MCF 10A (cell line): ENCODE measurements around the gene RASA1. TPM values are rescaled to one million over a fixed set of nuclear protein-coding genes. Genes with fewer than 3 reads are reported as not detected.

Source experiments
- BruUV-seq: library from RNA; stranded (reverse); fragments of 400-500 nt; replicated peaks from 2 replicates; lab custom pipeline; 2021; lab: Mats Ljungman, UMichigan
- CTCF ChIA-PET: fragments of 300-600 bp; sonication (Branson Sonifier 250); formaldehyde crosslinking; extraction: SDS; loops from one replicate; lab custom pipeline; 2021; ENCODE audit warnings: antibody characterized with exemption, inconsistent platforms; lab: Yijun Ruan, JAX
- POLR2A ChIA-PET: fragments of 300-600, 350-650 bp; sonication (Branson Sonifier 250); formaldehyde crosslinking; extraction: SDS; loops from one replicate; lab custom pipeline; 2020; ENCODE audit warnings: antibody characterized with exemption, inconsistent platforms; lab: Yijun Ruan, JAX
- DNase-seq: peaks from one replicate; pipeline ENCODE4 v3.0.0-alpha.2; 2018; ENCODE audit not compliant: unreplicated experiment
- H3K27ac Mint-ChIP-seq: one replicate; pipeline ENCODE4 v1.8.0; 2022; ENCODE audit warnings: mild to moderate bottlenecking, low read depth, mixed read lengths; ENCODE audit not compliant: unreplicated experiment
- H3K27me3 Mint-ChIP-seq: one replicate; pipeline ENCODE4 v1.8.0; 2022; ENCODE audit warnings: mixed read lengths; ENCODE audit not compliant: insufficient read depth, unreplicated experiment
- H3K36me3 Mint-ChIP-seq: one replicate; pipeline ENCODE4 v1.8.0; 2022; ENCODE audit warnings: mild to moderate bottlenecking, moderate library complexity, mixed read lengths; ENCODE audit not compliant: insufficient read depth, unreplicated experiment
- H3K4me1 Mint-ChIP-seq: one replicate; pipeline ENCODE4 v1.8.0; 2022; ENCODE audit warnings: mixed read lengths; ENCODE audit not compliant: insufficient read depth, unreplicated experiment
- H3K4me3 Mint-ChIP-seq: one replicate; pipeline ENCODE4 v1.8.0; 2022; ENCODE audit warnings: mild to moderate bottlenecking, moderate library complexity, mixed read lengths; ENCODE audit not compliant: unreplicated experiment
- H3K9me3 Mint-ChIP-seq: one replicate; pipeline ENCODE4 v1.8.0; 2022; ENCODE audit warnings: mixed read lengths; ENCODE audit not compliant: unreplicated experiment
- intact Hi-C: fragments of 100-400 bp; cut with micrococcal nuclease; formaldehyde crosslinking; loops from 2 replicates; pipeline ENCODE4 v1.14.1; 2022
- total RNA-seq: library from RNA; stranded (reverse); gene quantifications from 2 replicates; pipeline ENCODE4 v1.2.3, GENCODE V29; 2022
- TF ChIP-seq, protein P1 (sequence below): fragments of 200-600 bp; IDR thresholded peaks from one replicate; pipeline ENCODE4 v1.8.0; 2022; ENCODE audit warnings: antibody characterized with exemption, mild to moderate bottlenecking; ENCODE audit not compliant: unreplicated experiment

Gene RASA1
- total RNA-seq, 1 experiment from 2014 or later, result 68.6 TPM

DNA sequence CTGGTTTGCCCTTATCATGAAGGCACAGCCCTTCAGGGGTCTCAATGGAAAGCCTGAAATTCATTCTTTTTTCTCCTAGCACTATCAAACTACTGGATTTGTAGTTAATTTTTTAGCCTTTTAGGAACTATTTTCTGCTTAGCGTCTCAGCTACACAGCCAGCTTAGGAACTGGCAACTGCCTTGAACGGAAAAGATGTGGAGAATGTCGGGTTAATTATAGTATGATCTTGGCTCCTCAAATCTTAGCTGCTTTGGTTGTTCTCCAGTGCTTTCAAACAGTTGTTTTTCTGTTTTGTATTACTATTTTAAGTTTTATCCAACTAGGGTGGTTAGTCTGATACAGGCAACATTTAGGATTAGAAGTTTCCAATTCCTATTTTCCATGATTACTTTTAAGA, 100.9 kb downstream of the RASA1 start:
- peaks cover 75% of the 10 kb centered on the region for H3K36me3 Mint-ChIP-seq
- H3K4me3 Mint-ChIP-seq, result no peak overlapping the region
- no peaks in the 10 kb centered on the region for H3K4me1 Mint-ChIP-seq
- H3K27me3 Mint-ChIP-seq, result no peaks in the 10 kb centered on the region
- ChIA-PET CTCF (no interaction called here), POLR2A (no interaction called here)
- TF ChIP-seq, protein P1, sequence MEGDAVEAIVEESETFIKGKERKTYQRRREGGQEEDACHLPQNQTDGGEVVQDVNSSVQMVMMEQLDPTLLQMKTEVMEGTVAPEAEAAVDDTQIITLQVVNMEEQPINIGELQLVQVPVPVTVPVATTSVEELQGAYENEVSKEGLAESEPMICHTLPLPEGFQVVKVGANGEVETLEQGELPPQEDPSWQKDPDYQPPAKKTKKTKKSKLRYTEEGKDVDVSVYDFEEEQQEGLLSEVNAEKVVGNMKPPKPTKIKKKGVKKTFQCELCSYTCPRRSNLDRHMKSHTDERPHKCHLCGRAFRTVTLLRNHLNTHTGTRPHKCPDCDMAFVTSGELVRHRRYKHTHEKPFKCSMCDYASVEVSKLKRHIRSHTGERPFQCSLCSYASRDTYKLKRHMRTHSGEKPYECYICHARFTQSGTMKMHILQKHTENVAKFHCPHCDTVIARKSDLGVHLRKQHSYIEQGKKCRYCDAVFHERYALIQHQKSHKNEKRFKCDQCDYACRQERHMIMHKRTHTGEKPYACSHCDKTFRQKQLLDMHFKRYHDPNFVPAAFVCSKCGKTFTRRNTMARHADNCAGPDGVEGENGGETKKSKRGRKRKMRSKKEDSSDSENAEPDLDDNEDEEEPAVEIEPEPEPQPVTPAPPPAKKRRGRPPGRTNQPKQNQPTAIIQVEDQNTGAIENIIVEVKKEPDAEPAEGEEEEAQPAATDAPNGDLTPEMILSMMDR, result no peak
- no peak overlapping the region for H3K27ac Mint-ChIP-seq
- DNase-seq, result no peak
- H3K9me3 Mint-ChIP-seq, result no peaks in the 10 kb centered on the region
- BruUV-seq, result no TSS peak
- intact Hi-C loops, result no loop called here

GRCh38 chr5:87369431-87369830, 101.7 kb downstream of the RASA1 start:
- POLR2A ChIA-PET, result interaction anchor here (0.9 kb wide), 1 partner anchor 101 kb away, joined by 3 read pairs; no protein-coding TSS in a partner anchor
- DNase-seq, result no peak
- H3K9me3 Mint-ChIP-seq, result no peaks in the 10 kb centered on the region
- CTCF ChIA-PET, result interaction anchor here (0.7 kb wide), 1 partner anchor 148 kb away, joined by 3 read pairs; no protein-coding TSS in a partner anchor
- H3K4me3 Mint-ChIP-seq, result no peak overlapping the region
- BruUV-seq, result no TSS peak
- H3K4me1 Mint-ChIP-seq, result no peaks in the 10 kb centered on the region
- no peak overlapping the region for H3K27ac Mint-ChIP-seq
- peaks cover 72% of the 10 kb centered on the region for H3K36me3 Mint-ChIP-seq
- H3K27me3 Mint-ChIP-seq, result no peaks in the 10 kb centered on the region
- intact Hi-C loops, result no loop called here
- TF ChIP-seq, protein P1, result no peak

DNA sequence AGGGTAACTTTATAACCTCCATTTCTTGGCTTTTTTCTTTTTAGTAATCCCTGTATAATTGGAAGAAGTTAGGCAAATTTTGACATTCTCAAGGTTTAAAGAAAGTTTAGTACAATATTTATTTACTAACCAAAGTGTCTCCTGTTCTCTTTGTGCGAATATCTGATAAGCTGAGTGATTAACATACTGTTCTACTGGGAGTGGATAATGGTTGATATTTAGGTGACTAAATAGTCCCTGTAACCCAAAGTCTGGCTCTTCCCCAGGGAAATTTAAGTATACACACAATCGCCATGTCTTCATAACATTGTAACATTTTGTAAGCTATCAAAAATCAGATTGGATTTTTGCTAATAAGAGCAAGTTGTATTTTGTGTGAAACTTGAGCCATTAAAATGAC, 105.0 kb downstream of the RASA1 start:
- ChIA-PET POLR2A (no interaction called here), CTCF (interaction anchor here (0.6 to 1.3 kb wide), 3 partner anchors 10 to 43 kb away, joined by 3 to 4 read pairs (median 3); no protein-coding TSS in a partner anchor)
- no peak overlapping the region for H3K4me3 Mint-ChIP-seq
- TF ChIP-seq, protein P1, result no peak
- no peaks in the 10 kb centered on the region for H3K27me3 Mint-ChIP-seq
- no peaks in the 10 kb centered on the region for H3K9me3 Mint-ChIP-seq
- intact Hi-C loops, result no loop called here
- H3K4me1 Mint-ChIP-seq, result no peaks in the 10 kb centered on the region
- BruUV-seq, result no TSS peak
- DNase-seq, result no peak
- no peak overlapping the region for H3K27ac Mint-ChIP-seq
- peaks cover 80% of the 10 kb centered on the region for H3K36me3 Mint-ChIP-seq

GRCh38 chr5:87382224-87382623, 114.5 kb downstream of the RASA1 start:
- ChIA-PET POLR2A (interaction anchor here (0.7 kb wide), 1 partner anchor 15 kb away, joined by 3 read pairs; no protein-coding TSS in a partner anchor), CTCF (interaction anchor here (1.1 kb wide), 1 partner anchor 10 kb away, joined by 3 read pairs; no protein-coding TSS in a partner anchor)
- no peak overlapping the region for H3K4me3 Mint-ChIP-seq
- H3K27me3 Mint-ChIP-seq, result no peaks in the 10 kb centered on the region
- BruUV-seq, result no TSS peak
- intact Hi-C loops, result no loop called here
- H3K4me1 Mint-ChIP-seq, result peaks cover 4% of the 10 kb centered on the region
- TF ChIP-seq, protein P1, result no peak
- peaks cover 58% of the 10 kb centered on the region for H3K36me3 Mint-ChIP-seq
- no peak overlapping the region for H3K27ac Mint-ChIP-seq
- no peaks in the 10 kb centered on the region for H3K9me3 Mint-ChIP-seq
- no peak for DNase-seq
